Measurements from ENCODE around the gene CHCHD3. TPM values are rescaled to one million over a fixed set of nuclear protein-coding genes. Genes with fewer than 3 reads are reported as not detected.

CHCHD3 gene
- total RNA-seq, 6 experiments from 2014 or later: 16.5 to 42.6 (median 21.6) TPM

GRCh38 chr7:133019590-133019989 is 62.3 kb downstream of the CHCHD3 start:
- WGBS (ENCODE audit: insufficient coverage, low coverage, low lambda C conversion rate, missing lambda C conversion rate): 91% methylated on average over 2 of the region's 2 CpGs
- Histone ChIP-seq H3K9me3 (no peaks in the 10 kb centered on the region), H3K27me3 (no peaks in the 10 kb centered on the region), H3K4me1 (no peaks in the 10 kb centered on the region), H3K36me3 (no peaks in the 10 kb centered on the region), H3K4me3 (no peak overlapping the region), H3K27ac (no peak overlapping the region)
- DNase-seq: no peak
- TF ChIP-seq POLR2A (IDR thresholded peaks at IDR 0.05) (no peak), CTCF (IDR thresholded peaks at IDR 0.05) (no peak)
- intact Hi-C loops (cut with DNase I): no loop called here
- no peak for ATAC-seq

- Histone ChIP-seq H3K27ac (no peak overlapping the region), H3K27me3 (no peaks in the 10 kb centered on the region), H3K4me1 (peaks cover 0 to 5% (median 0%) of the 10 kb centered on the region in 4 donors), H3K4me3 (no peak overlapping the region), H3K9me3 (no peaks in the 10 kb centered on the region), H3K36me3 (no peaks in the 10 kb centered on the region)
- no peak for DNase-seq
- WGBS (ENCODE audit: insufficient coverage, low coverage, low lambda C conversion rate, missing lambda C conversion rate): 70% methylated on average over 4 of the region's 4 CpGs
- no peak for ATAC-seq
- no peak for TF ChIP-seq CTCF (IDR thresholded peaks at IDR 0.05)
- no peak for TF ChIP-seq POLR2A (IDR thresholded peaks at IDR 0.05)
- intact Hi-C loops (cut with DNase I): no loop called here
Measured at GRCh38 chr7:133016604-133017003, 65.3 kb downstream of the CHCHD3 start.

- ATAC-seq (no peak), DNase-seq (no peak)
- no peaks in the 10 kb centered on the region for H3K9me3 ChIP-seq
- no peak overlapping the region for H3K4me3 ChIP-seq
- no peak overlapping the region for H3K27ac ChIP-seq
- TF ChIP-seq POLR2A (IDR thresholded peaks at IDR 0.05) (no peak), CTCF (IDR thresholded peaks at IDR 0.05) (no peak)
- no peaks in the 10 kb centered on the region for H3K27me3 ChIP-seq
- no peaks in the 10 kb centered on the region for H3K36me3 ChIP-seq
- intact Hi-C loops (cut with DNase I): no loop called here
- H3K4me1 ChIP-seq: peaks cover 0 to 5% (median 0%) of the 10 kb centered on the region in 4 donors
Measured at GRCh38 chr7:133015888-133016287, 66.0 kb downstream of the CHCHD3 start.

- intact Hi-C loops (cut with DNase I): no loop called here
- Histone ChIP-seq H3K4me1 (peaks cover 0 to 5% (median 0%) of the 10 kb centered on the region in 4 donors), H3K4me3 (no peak overlapping the region), H3K27ac (no peak overlapping the region), H3K27me3 (no peaks in the 10 kb centered on the region), H3K9me3 (no peaks in the 10 kb centered on the region), H3K36me3 (no peaks in the 10 kb centered on the region)
- whole genome bisulfite sequencing (ENCODE audit: insufficient coverage, low coverage, low lambda C conversion rate, missing lambda C conversion rate): 37% methylated on average over 5 of the region's 5 CpGs
- no peak for DNase-seq
- no peak for TF ChIP-seq CTCF (IDR thresholded peaks at IDR 0.05)
- TF ChIP-seq POLR2A (IDR thresholded peaks at IDR 0.05): no peak
- ATAC-seq: peak in 2 of 4 donors; percentile 44 to 47
Measured at GRCh38 chr7:133011746-133012145, 70.1 kb downstream of the CHCHD3 start.

Measured in right lobe of liver (tissue), 6 donors.